NCI-H226 (cell line): ENCODE measurements around the gene CARD11.

ENCODE experiments used
- DNase-seq: peaks from one replicate; pipeline ENCODE4 v3.0.0-alpha.2; 2015

The CARD11 gene

GRCh38 chr7:3019801-3020200, 23.9 kb downstream of the CARD11 start:
- no peak for DNase-seq

DNA sequence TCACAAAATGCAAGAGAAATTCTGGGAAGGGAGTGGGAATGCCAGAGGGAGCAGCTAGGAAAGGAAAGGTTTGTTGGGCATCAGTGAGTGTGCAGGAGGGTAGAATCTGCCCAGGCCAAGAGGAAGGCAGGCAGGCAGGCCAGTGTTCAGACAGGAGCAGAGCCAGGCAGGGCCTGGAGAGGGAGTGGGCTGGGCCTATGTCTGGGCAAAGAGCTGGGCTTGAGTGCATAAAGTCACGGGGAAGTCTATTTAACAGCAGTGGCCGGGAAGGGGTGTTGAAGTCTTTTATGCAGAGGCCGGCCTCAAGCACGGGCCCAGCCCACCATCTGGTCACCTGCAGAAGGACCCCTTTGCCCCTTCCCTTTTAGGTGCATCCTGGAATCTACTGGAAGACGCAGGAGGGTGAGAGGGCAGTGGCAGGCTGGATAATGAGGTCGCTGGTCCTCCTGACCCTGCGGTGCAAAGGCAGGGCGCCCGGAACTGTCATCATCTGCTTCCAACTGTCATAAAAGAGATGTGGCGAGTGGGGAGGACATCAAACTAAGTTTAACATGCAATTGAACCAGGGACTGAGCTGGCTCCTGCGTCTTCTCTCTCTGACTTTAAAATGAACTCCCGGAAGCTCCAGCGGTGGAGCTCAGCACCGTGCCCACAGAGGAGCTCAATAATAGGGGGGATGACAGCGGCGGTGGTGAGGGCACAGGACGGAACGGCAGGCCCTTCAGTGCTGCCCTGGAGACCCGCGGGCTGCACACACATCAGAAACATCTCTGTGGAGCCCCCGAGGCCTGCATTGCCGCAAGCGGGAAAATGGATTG, 29.5 kb downstream of the CARD11 start:
- DNase-seq: no peak

GRCh38 chr7:3011211-3011852, 32.3 kb downstream of the CARD11 start:
- DNase-seq: no peak

DNA sequence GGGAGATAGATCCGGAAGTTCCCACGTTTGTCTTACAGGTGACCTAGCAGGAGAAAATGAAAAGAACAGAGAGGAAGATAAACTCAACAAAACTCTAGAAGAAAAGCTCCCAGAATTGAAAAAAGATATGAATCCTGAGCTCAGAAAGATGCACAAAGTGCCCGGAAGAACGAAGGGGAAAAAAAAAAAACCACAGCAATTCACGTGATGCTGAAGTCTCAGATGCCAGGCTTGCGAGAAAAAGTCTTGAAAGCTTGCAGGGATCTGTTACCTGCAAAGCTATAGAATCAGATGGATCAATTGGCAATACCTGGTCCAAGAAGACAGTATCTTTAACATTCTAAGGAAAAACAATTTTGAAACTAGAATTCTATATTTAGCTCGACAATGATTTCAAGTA, 33.5 kb downstream of the CARD11 start:
- DNase-seq: no peak

- DNase-seq: no peak
These were observed 34.6 kb downstream of the CARD11 start for GRCh38 chr7:3009086-3009485.

DNA sequence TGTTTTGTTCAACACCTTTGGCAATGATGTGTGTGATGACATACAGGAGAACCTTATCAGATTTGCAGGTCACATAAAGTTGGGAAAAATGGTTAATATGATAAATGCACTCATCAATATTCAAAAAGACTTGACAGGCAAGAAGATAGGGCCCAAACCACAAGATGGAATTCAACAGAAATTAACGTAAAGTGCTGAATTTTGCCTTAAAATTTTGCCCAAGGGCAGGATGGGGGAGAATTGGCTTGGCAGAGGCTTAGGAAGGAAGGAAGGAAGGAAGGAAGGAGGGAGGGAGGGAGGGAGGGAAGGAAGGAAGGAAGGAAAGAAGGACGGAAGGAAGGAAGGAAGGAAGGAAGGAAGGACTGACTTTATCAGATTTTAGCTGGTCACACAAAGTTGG, 35.3 kb downstream of the CARD11 start:
- DNase-seq: no peak

DNA sequence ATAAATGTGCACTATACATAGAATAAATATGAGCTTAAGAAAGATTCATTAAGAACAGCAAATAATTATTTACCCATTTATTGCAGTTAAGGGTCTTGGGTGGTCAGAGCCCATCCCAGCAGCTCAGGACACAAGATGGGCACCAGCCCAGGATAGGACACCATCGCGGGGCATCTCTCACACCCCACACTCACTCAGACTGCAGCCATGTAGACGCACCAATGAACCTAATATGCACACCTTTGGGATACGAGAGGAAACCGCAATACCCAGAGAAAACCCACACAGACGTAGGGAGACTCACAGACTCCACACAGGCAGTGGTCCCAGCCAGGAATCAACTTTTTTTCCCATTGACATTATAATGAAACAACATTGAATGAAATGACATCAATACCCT, 36.0 kb downstream of the CARD11 start:
- DNase-seq: no peak

DNA sequence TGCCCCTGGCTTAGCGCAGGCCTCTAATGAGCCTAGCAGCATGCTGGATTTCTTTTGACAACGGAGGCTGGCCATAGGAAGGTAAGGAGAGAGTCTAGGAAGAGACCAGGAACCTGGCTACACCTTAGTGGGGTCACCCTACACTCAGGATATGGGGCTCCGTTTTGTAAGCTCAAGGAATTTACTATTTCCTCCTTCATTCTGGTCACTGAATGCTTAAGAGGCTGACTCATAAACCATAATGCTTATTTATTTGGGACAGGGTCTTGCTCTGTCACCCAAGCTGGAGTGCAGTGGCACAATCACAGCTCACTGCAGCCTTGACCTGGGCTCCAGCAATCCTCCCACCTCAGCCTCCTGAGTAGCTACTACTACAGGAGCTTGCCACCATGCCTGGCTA, 38.4 kb downstream of the CARD11 start:
- no peak for DNase-seq

- DNase-seq: no peak
These were observed 39.7 kb downstream of the CARD11 start for GRCh38 chr7:3003936-3004335.

GRCh38 chr7:3002631-3003030, 41.0 kb downstream of the CARD11 start:
- no peak for DNase-seq

- no peak for DNase-seq
These were observed 43.1 kb downstream of the CARD11 start for GRCh38 chr7:3000566-3000965.

- no peak for DNase-seq
These were observed 44.6 kb downstream of the CARD11 start for GRCh38 chr7:2999078-2999500.

- no peak for DNase-seq
These were observed 46.7 kb downstream of the CARD11 start for GRCh38 chr7:2997014-2997413.

DNA sequence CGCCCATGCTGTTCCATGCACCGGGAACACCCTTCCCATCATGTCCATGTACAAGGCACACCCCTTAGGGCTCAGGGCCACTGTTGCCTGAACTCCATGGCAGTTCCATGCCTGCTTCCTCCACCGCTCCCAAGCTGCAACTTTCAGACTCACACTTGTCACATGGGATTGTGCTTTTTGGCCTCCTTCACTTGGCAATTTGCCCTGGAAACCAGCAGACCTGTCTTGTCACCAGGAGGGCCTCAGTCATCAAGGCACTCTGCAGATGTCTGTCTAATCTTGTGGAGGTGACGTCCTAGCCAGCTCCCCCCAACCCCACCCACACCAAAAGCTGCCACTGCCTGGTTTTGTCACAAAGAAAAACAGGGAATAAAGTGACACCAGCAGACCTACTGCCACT, 47.5 kb downstream of the CARD11 start:
- no peak for DNase-seq

DNA sequence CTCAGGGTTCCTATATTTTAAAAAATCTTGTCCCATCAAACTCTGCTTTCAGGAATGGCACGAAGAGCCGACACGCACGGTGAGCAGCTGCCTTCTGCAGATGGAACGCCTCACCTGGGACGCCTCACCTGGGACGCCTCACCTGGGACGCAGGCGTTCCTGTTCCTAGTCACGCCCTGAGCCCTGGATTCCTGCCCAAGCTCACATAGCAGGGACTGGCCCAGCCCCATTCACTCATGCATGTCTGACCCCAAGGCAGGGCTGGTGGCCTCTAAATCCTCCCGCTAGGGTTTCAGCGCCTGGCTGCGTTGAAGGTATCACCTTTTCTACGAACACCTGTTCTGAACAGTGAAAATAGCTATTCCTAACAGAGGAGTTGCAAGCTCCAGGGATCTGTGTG, 49.8 kb downstream of the CARD11 start:
- no peak for DNase-seq

- DNase-seq: no peak
These were observed 50.3 kb downstream of the CARD11 start for GRCh38 chr7:2993396-2993795.

- no peak for DNase-seq
These were observed 52.7 kb downstream of the CARD11 start for GRCh38 chr7:2990949-2991470.

- DNase-seq: no peak
These were observed 57.1 kb downstream of the CARD11 start for GRCh38 chr7:2986561-2986960.

GRCh38 chr7:2985866-2986265, 57.8 kb downstream of the CARD11 start:
- DNase-seq: no peak

- DNase-seq: no peak
These were observed 59.6 kb downstream of the CARD11 start for GRCh38 chr7:2984091-2984490.

GRCh38 chr7:2983586-2983985, 60.1 kb downstream of the CARD11 start:
- no peak for DNase-seq

DNA sequence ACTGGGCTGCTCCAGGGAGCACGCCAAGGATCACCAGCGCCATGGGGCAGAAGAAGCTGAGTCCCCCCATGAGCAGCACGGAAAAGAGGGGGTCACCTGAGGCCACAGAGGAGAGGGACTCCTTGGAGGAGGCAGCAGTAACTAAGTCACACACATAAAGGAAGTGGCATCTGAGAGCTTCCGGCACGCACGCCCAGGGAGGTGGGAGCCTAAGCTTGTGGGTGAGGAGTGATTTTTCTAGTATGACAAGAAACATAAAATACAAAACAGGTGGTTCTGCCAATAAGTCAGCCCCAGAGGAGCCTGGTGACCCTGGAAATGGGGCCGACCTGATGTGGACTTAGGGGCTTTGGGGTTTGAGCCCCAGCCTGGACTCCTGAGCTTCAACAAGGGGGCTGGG, 60.8 kb downstream of the CARD11 start:
- no peak for DNase-seq

DNA sequence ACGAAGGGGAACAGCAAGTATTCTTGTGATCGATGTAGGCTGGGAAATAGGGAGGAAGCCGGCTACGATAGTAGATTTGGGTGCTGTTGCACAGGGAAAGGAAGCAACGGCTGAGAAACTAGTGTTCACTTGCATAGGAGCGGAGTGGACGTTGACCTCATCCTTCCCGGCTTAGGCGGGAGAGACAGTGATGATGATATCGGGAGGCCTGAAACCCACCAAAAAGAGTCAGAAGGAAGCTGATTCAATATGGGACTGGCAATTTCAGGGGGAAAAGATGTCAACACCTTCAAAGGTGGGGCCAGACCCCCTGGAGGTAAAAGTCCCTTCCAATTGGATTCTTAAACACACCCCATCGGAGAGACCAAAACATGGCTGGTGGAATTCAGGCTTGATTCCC, 61.3 kb downstream of the CARD11 start:
- DNase-seq: no peak

GRCh38 chr7:2981103-2981480, 62.6 kb downstream of the CARD11 start:
- no peak for DNase-seq
